HCT116 (cell line): ENCODE results near the gene KDM3B. TPM values are rescaled to one million over a fixed set of nuclear protein-coding genes. Genes with fewer than 3 reads are reported as not detected.

Source experiments
- ATAC-seq: fragments of 200-7000 bp; cut with Tn5 transposase; 2 replicates; pipeline ENCODE4 v1.9.1; 2020; ENCODE audit warnings: mild to moderate bottlenecking, moderate library complexity
- BruUV-seq: library from RNA; stranded (reverse); fragments of 400-500 nt; replicated peaks from 2 replicates; lab custom pipeline; 2021; lab: Mats Ljungman, UMichigan
- CTCF ChIA-PET: fragments of 300-600 bp; sonication (Branson Sonifier 250); formaldehyde crosslinking; loops from one replicate; lab custom pipeline; 2021; ENCODE audit warnings: antibody characterized with exemption; lab: Charles Lee
- POLR2A ChIA-PET: fragments of 300-600, 350-600 bp; sonication (Branson Sonifier 250); formaldehyde crosslinking; loops from one replicate; lab custom pipeline; 2021; ENCODE audit warnings: antibody characterized with exemption; lab: Charles Lee
- RAD21 ChIA-PET, 2 experiments: fragments of 300-600 bp; sonication (Branson Sonifier 250); formaldehyde crosslinking; loops; one replicate each; lab custom pipeline; 2023; ENCODE audit warnings: low total read pairs in 2 of 2; ENCODE audit not compliant: uncharacterized antibody in 2 of 2, unreplicated experiment in 2 of 2, low non-redundant PET in 1 of 2; lab: Charles Lee
- DNase-seq: peaks from one replicate; pipeline ENCODE4 v3.0.0-alpha.2; 2010; ENCODE audit warnings: low read depth, low spot score
- H2AFZ ChIP-seq: fragments of 200-600 bp; shearing (Covaris generic), sonication (generic); 2 replicates; pipeline ENCODE4 v1.6.1; 2017; ENCODE audit warnings: low read depth, mixed run types, mixed read lengths, antibody characterized with exemption, low read length; ENCODE audit not compliant: poor library complexity, severe bottlenecking
- H3K27ac ChIP-seq: 2 replicates; pipeline ENCODE4 v1.5.1; 2012; ENCODE audit warnings: low read depth, low read length
- H3K27me3 ChIP-seq: fragments of 200-600 bp; sonication (generic); 2 replicates; pipeline ENCODE4 v1.6.1; 2016; ENCODE audit warnings: mixed run types, low read length, mixed read lengths; ENCODE audit not compliant: insufficient read depth
- H3K36me3 ChIP-seq, 2 experiments: fragments of 200-500 bp in 1 of 2; fragments of 200-600 bp in 1 of 2; sonication (Bioruptor generic) in 1 of 2; sonication (generic) in 1 of 2; 2 replicates each; pipeline versions ENCODE4 v1.5.1 to v1.6.1; 2014 to 2016; ENCODE audit warnings: low read length in 2 of 2, inconsistent platforms in 1 of 2, mixed read lengths in 1 of 2, mixed run types in 1 of 2; ENCODE audit not compliant: insufficient read depth in 2 of 2, control insufficient read depth in 1 of 2
- H3K4me1 ChIP-seq, 2 experiments: fragments of 200-600 bp in 1 of 2; sonication (generic) in 1 of 2; 2 replicates each; pipeline versions ENCODE4 v1.5.1 to v1.6.1; 2012 to 2017; ENCODE audit warnings: low read length in 2 of 2, inconsistent platforms in 1 of 2, mild to moderate bottlenecking in 1 of 2, mixed read lengths in 1 of 2, mixed run types in 1 of 2, moderate library complexity in 1 of 2; ENCODE audit not compliant: insufficient read depth in 2 of 2, control insufficient read depth in 1 of 2
- H3K4me2 ChIP-seq: fragments of 200-600 bp; sonication (generic); 2 replicates; pipeline ENCODE4 v1.6.1; 2017; ENCODE audit warnings: mixed run types, low read length, mixed read lengths
- H3K4me3 ChIP-seq, 2 experiments: fragments of 200-600 bp in 1 of 2; sonication (generic) in 1 of 2; replicated peaks in 1 of 2; 2 replicates each; pipeline ENCODE4 v1.5.1; 2011 to 2016; ENCODE audit warnings: low read length in 2 of 2, control low read depth in 1 of 2, low read depth in 1 of 2, mild to moderate bottlenecking in 1 of 2, mixed read lengths in 1 of 2, mixed run types in 1 of 2
- H3K79me2 ChIP-seq: fragments of 200-600 bp; sonication (generic); 2 replicates; pipeline ENCODE4 v1.6.1; 2017; ENCODE audit warnings: mild to moderate bottlenecking, mixed run types, low read length, moderate library complexity, mixed read lengths; ENCODE audit not compliant: insufficient read depth
- H3K9ac ChIP-seq: fragments of 200-600 bp; sonication (generic); 2 replicates; pipeline ENCODE4 v1.6.1; 2016; ENCODE audit warnings: low read length, mixed read lengths
- H3K9me2 ChIP-seq: fragments of 200-600 bp; sonication (generic), shearing (Covaris generic); 2 replicates; pipeline ENCODE4 v1.6.1; 2017; ENCODE audit warnings: mixed run types, mild to moderate bottlenecking, moderate library complexity; ENCODE audit not compliant: insufficient read depth
- H3K9me3 ChIP-seq, 2 experiments: fragments of 200-500 bp in 1 of 2; fragments of 200-600 bp in 1 of 2; sonication (Bioruptor generic) in 1 of 2; sonication (generic) in 1 of 2; 2 replicates each; pipeline ENCODE4 v1.6.1; 2014 to 2017; ENCODE audit warnings: low read length in 2 of 2, mixed read lengths in 2 of 2, inconsistent platforms in 1 of 2, low read depth in 1 of 2, mild to moderate bottlenecking in 1 of 2, mixed run types in 1 of 2, moderate library complexity in 1 of 2; ENCODE audit not compliant: control insufficient read depth in 1 of 2, insufficient read depth in 1 of 2
- H4K20me1 ChIP-seq: fragments of 200-600 bp; sonication (generic), shearing (Covaris generic); 2 replicates; pipeline ENCODE4 v1.6.1; 2017; ENCODE audit warnings: mixed run types, mild to moderate bottlenecking, moderate library complexity; ENCODE audit not compliant: insufficient read depth
- CEBPB ChIP-seq: IDR thresholded peaks from 2 replicates; pipeline ENCODE4 v1.6.1; 2012; ENCODE audit warnings: low read depth
- CTCF ChIP-seq, 3 experiments: fragments of 200-600 bp in 1 of 3; sonication (generic) in 1 of 3; IDR thresholded peaks in 2 of 3; conservative IDR thresholded peaks in 1 of 3; 2 replicates each; pipeline ENCODE4 v1.5.1; 2012 to 2017; ENCODE audit warnings: low read depth in 2 of 3, low read length in 2 of 3, antibody characterized with exemption in 1 of 3, borderline replicate concordance in 1 of 3, control low read depth in 1 of 3, mild to moderate bottlenecking in 1 of 3, mixed read lengths in 1 of 3, mixed run types in 1 of 3, moderate library complexity in 1 of 3; ENCODE audit not compliant: insufficient read depth in 1 of 3
- EZH2phosphoT487 ChIP-seq: fragments of 200-600 bp; IDR thresholded peaks from 2 replicates; pipeline ENCODE4 v1.6.1; 2018; ENCODE audit warnings: antibody characterized with exemption, borderline replicate concordance
- MAX ChIP-seq: IDR thresholded peaks from 2 replicates; pipeline ENCODE4 v1.6.1; 2012
- RAD21 ChIP-seq: IDR thresholded peaks from 2 replicates; pipeline ENCODE4 v1.6.1; 2012; ENCODE audit warnings: low read depth, mild to moderate bottlenecking
- SP1 ChIP-seq: IDR thresholded peaks from 2 replicates; pipeline ENCODE4 v1.6.1; 2012; ENCODE audit warnings: low read depth
- SRF ChIP-seq: IDR thresholded peaks from 2 replicates; pipeline ENCODE4 v1.6.1; 2012; ENCODE audit warnings: low read depth
- TCF7L2 ChIP-seq: IDR thresholded peaks from 2 replicates; pipeline ENCODE4 v1.7.0; 2011; ENCODE audit warnings: borderline replicate concordance, inconsistent platforms; ENCODE audit not compliant: insufficient read depth, insufficient read length; ENCODE audit errors: extremely low read depth
- YY1 ChIP-seq: IDR thresholded peaks from 2 replicates; pipeline ENCODE4 v1.6.1; 2011; ENCODE audit warnings: low read length, low read depth, moderate library complexity, mild to moderate bottlenecking; ENCODE audit not compliant: insufficient replicate concordance; ENCODE audit errors: extremely low read depth
- ZBTB33 ChIP-seq: IDR thresholded peaks from 2 replicates; pipeline ENCODE4 v1.6.1; 2011; ENCODE audit warnings: mild to moderate bottlenecking, low read length, moderate library complexity; ENCODE audit not compliant: insufficient replicate concordance; ENCODE audit errors: extremely low read depth
- intact Hi-C: fragments of 100-400 bp; cut with micrococcal nuclease; formaldehyde crosslinking; loops from 2 replicates; pipeline ENCODE4 v1.10.0; 2022
- total RNA-seq: library from RNA; stranded (reverse); gene quantifications from one replicate; pipeline ENCODE4 v1.2.1, GENCODE V29; 2021; ENCODE audit not compliant: unreplicated experiment

Gene KDM3B
- total RNA-seq, 1 experiment from 2014 or later = 65.1 TPM

GRCh38 chr5:138350563-138350890 is 2.0 kb upstream of the KDM3B start:
- intact Hi-C loops = loop anchor here (5.0 kb wide), 1 partner anchor 173 kb away; the partner anchor contains the start of genes BRD8 and KIF20A
- H4K20me1 ChIP-seq = 0 out of 2 replicates have a peak, but pooled peaks cover 4% of the 10 kb centered on the region

More at GRCh38 chr5:138350563-138350890, 2.0 kb upstream of the KDM3B start:
- no peak overlapping the region for H3K4me2 ChIP-seq
- H3K27ac ChIP-seq = no peak overlapping the region
- peaks cover 27% of the 10 kb centered on the region for H3K79me2 ChIP-seq
- ATAC-seq (no peak), DNase-seq (no peak)
- H3K9ac ChIP-seq = no peak overlapping the region
- H3K36me3 ChIP-seq = peaks cover 15 to 25% of the 10 kb centered on the region in 2 experiments
- H3K9me2 ChIP-seq = no peaks in the 10 kb centered on the region
- no peak overlapping the region for H3K4me3 ChIP-seq
- peaks cover 0 to 18% of the 10 kb centered on the region in 2 experiments; a peak in 2 of 4 replicates for H3K9me3 ChIP-seq
- TF ChIP-seq MAX (no peak), ZBTB33 (no peak), SRF (no peak), EZH2phosphoT487 (no peak), RAD21 (no peak), CEBPB (no peak), SP1 (no peak), CTCF (IDR thresholded peaks at IDR 0.05 in 2 of 3, conservative IDR thresholded peaks at IDR 0.05 in 1 of 3; ENCODE audit: borderline replicate concordance in 1 of 3, insufficient read depth in 1 of 3, low read depth in 2 of 3, low read length in 2 of 3) (no peak), YY1 (no peak), TCF7L2 (no peak)
- POLR2A ChIA-PET = interaction anchor here (7.0 kb wide), 1 partner anchor 11 kb away, joined by 59 read pairs; the partner anchor contains the start of gene FAM53C
- RAD21 ChIA-PET = no interaction called here
- no peak overlapping the region for H2AFZ ChIP-seq
- peaks cover 0 to 13% of the 10 kb centered on the region in 2 experiments; a peak in 2 of 4 replicates for H3K4me1 ChIP-seq
- H3K27me3 ChIP-seq = no peaks in the 10 kb centered on the region
- CTCF ChIA-PET = interaction anchor here (4.6 kb wide), 1 partner anchor 9 kb away, joined by 40 read pairs; no protein-coding TSS in a partner anchor
- no TSS peak for BruUV-seq
